Measurements from ENCODE around the gene DEF6. TPM values are rescaled to one million over a fixed set of nuclear protein-coding genes. Genes with fewer than 3 reads are reported as not detected.

DEF6 gene
- total RNA-seq, 1 experiment from 2014 or later = 0.59 TPM

DNA sequence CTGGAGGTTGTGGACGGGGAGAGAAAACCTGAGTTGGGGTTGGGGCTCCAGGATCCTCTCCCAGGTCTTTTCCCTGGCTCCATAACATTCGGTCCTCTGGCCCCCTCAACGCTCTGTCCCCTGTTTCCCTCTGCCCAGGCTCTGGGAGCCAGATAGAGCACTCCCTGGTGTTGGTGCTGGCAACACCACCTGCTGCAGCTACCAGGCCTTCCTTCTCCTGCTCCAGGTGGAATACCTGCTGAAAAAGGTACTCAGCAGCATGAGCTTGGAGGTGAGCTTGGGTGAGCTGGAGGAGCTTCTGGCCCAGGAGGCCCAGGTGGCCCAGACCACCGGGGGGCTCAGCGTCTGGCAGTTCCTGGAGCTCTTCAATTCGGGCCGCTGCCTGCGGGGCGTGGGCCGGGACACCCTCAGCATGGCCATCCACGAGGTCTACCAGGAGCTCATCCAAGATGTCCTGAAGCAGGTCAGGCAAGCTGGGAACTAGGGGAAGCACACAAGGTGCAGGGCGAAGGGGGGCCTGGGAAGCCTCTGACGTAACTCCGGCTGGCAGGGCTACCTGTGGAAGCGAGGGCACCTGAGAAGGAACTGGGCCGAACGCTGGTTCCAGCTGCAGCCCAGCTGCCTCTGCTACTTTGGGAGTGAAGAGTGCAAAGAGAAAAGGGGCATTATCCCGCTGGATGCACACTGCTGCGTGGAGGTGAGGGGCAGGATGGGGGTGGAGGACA is 14.6 kb downstream of the DEF6 start:
- intact Hi-C loops (cut with micrococcal nuclease; ENCODE audit: unreplicated experiment) (no loop called here), in situ Hi-C loops (cut with HindIII; ENCODE audit: low pct_unique_long_range_greater_than_20kb, low sequenced_read_pairs) (no loop called here)
- ATAC-seq (no peak), DNase-seq (ENCODE audit: low read depth, low spot score) (no peak)
- Histone ChIP-seq H3K4me1 (ENCODE audit: control insufficient read depth, insufficient read depth, low read length) (no peaks in the 10 kb centered on the region), H3K9me3 (ENCODE audit: control insufficient read depth, insufficient read depth, low read depth, low read length) (no peaks in the 10 kb centered on the region), H3K27me3 (ENCODE audit: control insufficient read depth, insufficient read depth, low read length) (peaks cover 9% of the 10 kb centered on the region; the same call in 1 of the 2 replicates), H3K4me3 (ENCODE audit: low read depth in 2 of 2, low read length in 2 of 2) (no peak overlapping the region), H3K27ac (ENCODE audit: low read length) (no peak overlapping the region), H3K36me3 (ENCODE audit: control insufficient read depth, insufficient read depth, low read length) (no peaks in the 10 kb centered on the region)
- ChIA-PET POLR2A (no interaction called here), CTCF (no interaction called here)
- TF ChIP-seq, protein P1, sequence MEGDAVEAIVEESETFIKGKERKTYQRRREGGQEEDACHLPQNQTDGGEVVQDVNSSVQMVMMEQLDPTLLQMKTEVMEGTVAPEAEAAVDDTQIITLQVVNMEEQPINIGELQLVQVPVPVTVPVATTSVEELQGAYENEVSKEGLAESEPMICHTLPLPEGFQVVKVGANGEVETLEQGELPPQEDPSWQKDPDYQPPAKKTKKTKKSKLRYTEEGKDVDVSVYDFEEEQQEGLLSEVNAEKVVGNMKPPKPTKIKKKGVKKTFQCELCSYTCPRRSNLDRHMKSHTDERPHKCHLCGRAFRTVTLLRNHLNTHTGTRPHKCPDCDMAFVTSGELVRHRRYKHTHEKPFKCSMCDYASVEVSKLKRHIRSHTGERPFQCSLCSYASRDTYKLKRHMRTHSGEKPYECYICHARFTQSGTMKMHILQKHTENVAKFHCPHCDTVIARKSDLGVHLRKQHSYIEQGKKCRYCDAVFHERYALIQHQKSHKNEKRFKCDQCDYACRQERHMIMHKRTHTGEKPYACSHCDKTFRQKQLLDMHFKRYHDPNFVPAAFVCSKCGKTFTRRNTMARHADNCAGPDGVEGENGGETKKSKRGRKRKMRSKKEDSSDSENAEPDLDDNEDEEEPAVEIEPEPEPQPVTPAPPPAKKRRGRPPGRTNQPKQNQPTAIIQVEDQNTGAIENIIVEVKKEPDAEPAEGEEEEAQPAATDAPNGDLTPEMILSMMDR (IDR thresholded peaks at IDR 0.05) = no peak
- no TSS peak for BruUV-seq (replicated peaks)

DNA sequence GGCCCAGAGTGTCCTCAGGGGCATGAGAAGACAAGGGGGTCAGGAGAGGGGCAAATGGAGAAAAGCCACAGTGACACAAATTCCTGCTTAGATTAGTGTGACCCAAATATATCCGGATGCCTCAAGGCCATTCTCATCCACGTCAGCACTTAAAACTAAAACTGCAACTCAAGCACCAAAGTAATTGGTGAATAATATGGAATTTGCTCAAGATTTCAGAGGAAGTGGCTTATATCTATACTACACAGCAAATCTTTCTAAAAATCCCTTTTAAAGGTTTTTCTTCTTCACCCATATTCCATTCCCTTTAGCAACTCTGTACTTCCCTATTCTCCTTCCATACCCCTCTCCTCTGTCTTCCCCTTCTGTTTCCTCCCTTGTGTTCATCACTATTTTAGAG is 15.2 kb downstream of the DEF6 start:
- Histone ChIP-seq H3K4me3 (ENCODE audit: low read depth in 2 of 2, low read length in 2 of 2) (no peak overlapping the region), H3K4me1 (ENCODE audit: control insufficient read depth, insufficient read depth, low read length) (no peaks in the 10 kb centered on the region), H3K27ac (ENCODE audit: low read length) (no peak overlapping the region), H3K36me3 (ENCODE audit: control insufficient read depth, insufficient read depth, low read length) (no peaks in the 10 kb centered on the region), H3K27me3 (ENCODE audit: control insufficient read depth, insufficient read depth, low read length) (peaks cover 11% of the 10 kb centered on the region; the same call in 1 of the 2 replicates), H3K9me3 (ENCODE audit: control insufficient read depth, insufficient read depth, low read depth, low read length) (no peaks in the 10 kb centered on the region)
- POLR2A ChIA-PET = no interaction called here
- DNase-seq (ENCODE audit: low read depth, low spot score) (no peak), ATAC-seq (no peak)
- in situ Hi-C loops (cut with HindIII; ENCODE audit: low pct_unique_long_range_greater_than_20kb, low sequenced_read_pairs) (no loop called here), intact Hi-C loops (cut with micrococcal nuclease; ENCODE audit: unreplicated experiment) (no loop called here)
- TF ChIP-seq TCF7L2 (IDR thresholded peaks at IDR 0.05; ENCODE audit: low read depth, low read length) = no peak
- TF ChIP-seq, protein P1 (IDR thresholded peaks at IDR 0.05) = no peak
- no peak for TF ChIP-seq SIN3A (IDR thresholded peaks at IDR 0.05; ENCODE audit: borderline replicate concordance, insufficient read depth, low read depth, low read length)
- TF ChIP-seq POLR2AphosphoS5 (IDR thresholded peaks at IDR 0.05; ENCODE audit: low read depth, low read length) = no peak
- TF ChIP-seq, protein P2, sequence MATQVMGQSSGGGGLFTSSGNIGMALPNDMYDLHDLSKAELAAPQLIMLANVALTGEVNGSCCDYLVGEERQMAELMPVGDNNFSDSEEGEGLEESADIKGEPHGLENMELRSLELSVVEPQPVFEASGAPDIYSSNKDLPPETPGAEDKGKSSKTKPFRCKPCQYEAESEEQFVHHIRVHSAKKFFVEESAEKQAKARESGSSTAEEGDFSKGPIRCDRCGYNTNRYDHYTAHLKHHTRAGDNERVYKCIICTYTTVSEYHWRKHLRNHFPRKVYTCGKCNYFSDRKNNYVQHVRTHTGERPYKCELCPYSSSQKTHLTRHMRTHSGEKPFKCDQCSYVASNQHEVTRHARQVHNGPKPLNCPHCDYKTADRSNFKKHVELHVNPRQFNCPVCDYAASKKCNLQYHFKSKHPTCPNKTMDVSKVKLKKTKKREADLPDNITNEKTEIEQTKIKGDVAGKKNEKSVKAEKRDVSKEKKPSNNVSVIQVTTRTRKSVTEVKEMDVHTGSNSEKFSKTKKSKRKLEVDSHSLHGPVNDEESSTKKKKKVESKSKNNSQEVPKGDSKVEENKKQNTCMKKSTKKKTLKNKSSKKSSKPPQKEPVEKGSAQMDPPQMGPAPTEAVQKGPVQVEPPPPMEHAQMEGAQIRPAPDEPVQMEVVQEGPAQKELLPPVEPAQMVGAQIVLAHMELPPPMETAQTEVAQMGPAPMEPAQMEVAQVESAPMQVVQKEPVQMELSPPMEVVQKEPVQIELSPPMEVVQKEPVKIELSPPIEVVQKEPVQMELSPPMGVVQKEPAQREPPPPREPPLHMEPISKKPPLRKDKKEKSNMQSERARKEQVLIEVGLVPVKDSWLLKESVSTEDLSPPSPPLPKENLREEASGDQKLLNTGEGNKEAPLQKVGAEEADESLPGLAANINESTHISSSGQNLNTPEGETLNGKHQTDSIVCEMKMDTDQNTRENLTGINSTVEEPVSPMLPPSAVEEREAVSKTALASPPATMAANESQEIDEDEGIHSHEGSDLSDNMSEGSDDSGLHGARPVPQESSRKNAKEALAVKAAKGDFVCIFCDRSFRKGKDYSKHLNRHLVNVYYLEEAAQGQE (IDR thresholded peaks at IDR 0.05; ENCODE audit: insufficient read depth in 1 of 2, low read depth in 2 of 2, low read length in 1 of 2) = no peak
- CTCF ChIA-PET = no interaction called here
- BruUV-seq (replicated peaks) = no TSS peak

Data from Panc1 (cell line).